Gastroesophageal sphincter (tissue), 4 donors: ENCODE data around the gene DHDDS. TPM values are rescaled to one million over a fixed set of nuclear protein-coding genes. Genes with fewer than 3 reads are reported as not detected.
A peak's percentile ranks its signal among the peaks of the same experiment; 100 is the strongest.

Experiments
- ATAC-seq: fragments of 150-250 bp; one replicate; pipeline ENCODE4 v1.9.1; 2016; ENCODE audit warnings: mild to moderate bottlenecking, moderate library complexity
- H3K27ac ChIP-seq, 4 donors: fragments of 200-600 bp; sonication (generic) in 3 of 4; 1 replicate in 3 of 4; 2 replicates in 1 of 4; pipeline ENCODE4 v1.5.1; 2016 to 2019
- H3K27me3 ChIP-seq: fragments of 200-600 bp; sonication (generic); one replicate; pipeline ENCODE4 v1.5.1; 2019
- H3K36me3 ChIP-seq, 2 donors: fragments of 200-600 bp; sonication (generic); one replicate each; pipeline ENCODE4 v1.5.1; 2019; ENCODE audit warnings: control low read depth in 1 of 2
- H3K4me1 ChIP-seq, 3 donors: fragments of 200-600 bp; sonication (generic); 1 replicate in 2 of 3; 2 replicates in 1 of 3; pipeline ENCODE4 v1.5.1; 2016 to 2019; ENCODE audit warnings: control low read depth in 2 of 3
- H3K4me3 ChIP-seq, 2 donors: fragments of 200-600 bp; sonication (generic); one replicate each; pipeline ENCODE4 v1.5.1; 2019; ENCODE audit warnings: mild to moderate bottlenecking in 1 of 2, moderate library complexity in 1 of 2
- H3K9me3 ChIP-seq, 3 donors: fragments of 200-600 bp; sonication (generic); one replicate each; pipeline ENCODE4 v1.5.1; 2017 to 2019; ENCODE audit warnings: control low read depth in 2 of 3
- EP300 ChIP-seq: sonication (generic); formaldehyde crosslinking; IDR thresholded peaks from one replicate; pipeline ENCODE4 v1.6.1; 2017; ENCODE audit warnings: antibody characterized with exemption, mild to moderate bottlenecking
- POLR2A ChIP-seq, 2 donors: fragments of 450-650 bp; IDR thresholded peaks; one replicate each; pipeline ENCODE4 v1.6.1; 2017; ENCODE audit warnings: antibody characterized with exemption in 2 of 2, mild to moderate bottlenecking in 2 of 2, moderate library complexity in 1 of 2
- POLR2AphosphoS5 ChIP-seq: sonication (generic); formaldehyde crosslinking; IDR thresholded peaks from one replicate; pipeline ENCODE4 v1.6.1; 2017; ENCODE audit warnings: antibody characterized with exemption
- WGBS, 2 donors: methylation state at CpG; one replicate each; pipeline ENCODE4 v1.1.5; 2018; ENCODE audit warnings: low coverage in 1 of 2; 5-methylcytosine and 5-hydroxymethylcytosine counted together
- total RNA-seq, 4 donors: library from RNA; depleted of rRNA; stranded (reverse); fragments of >200 nt; gene quantifications; one replicate each; pipeline ENCODE4 v1.1.0, GENCODE V29; 2016
- TF ChIP-seq, protein P1 (sequence below), 4 experiments: fragments of 200-600 bp in 2 of 4; fragments of 450-650 bp in 2 of 4; sonication (generic) in 1 of 4; IDR thresholded peaks; one replicate each; pipeline ENCODE4 v1.5.1; 2017 to 2019; ENCODE audit warnings: antibody characterized with exemption in 4 of 4, mild to moderate bottlenecking in 2 of 4, moderate library complexity in 2 of 4

DHDDS gene
- total RNA-seq, 4 donors from 2014 or later: 23.6 to 36.4 (median 31.7) TPM

- Histone ChIP-seq H3K36me3 (peaks cover 0 to 54% of the 10 kb centered on the region in 2 donors), H3K27me3 (no peaks in the 10 kb centered on the region), H3K4me3 (peak overlapping the region; percentile 70 to 100), H3K4me1 (peaks cover 0 to 37% (median 15%) of the 10 kb centered on the region in 3 donors), H3K9me3 (no peaks in the 10 kb centered on the region), H3K27ac (peak overlapping the region; percentile 89 to 100 (median 100))
- TF ChIP-seq EP300 (no peak), POLR2AphosphoS5 (peak; percentile 65), POLR2A (IDR thresholded peaks at IDR 0.05) (peak in 1 of 2 donors; percentile 30)
- TF ChIP-seq, protein P1, sequence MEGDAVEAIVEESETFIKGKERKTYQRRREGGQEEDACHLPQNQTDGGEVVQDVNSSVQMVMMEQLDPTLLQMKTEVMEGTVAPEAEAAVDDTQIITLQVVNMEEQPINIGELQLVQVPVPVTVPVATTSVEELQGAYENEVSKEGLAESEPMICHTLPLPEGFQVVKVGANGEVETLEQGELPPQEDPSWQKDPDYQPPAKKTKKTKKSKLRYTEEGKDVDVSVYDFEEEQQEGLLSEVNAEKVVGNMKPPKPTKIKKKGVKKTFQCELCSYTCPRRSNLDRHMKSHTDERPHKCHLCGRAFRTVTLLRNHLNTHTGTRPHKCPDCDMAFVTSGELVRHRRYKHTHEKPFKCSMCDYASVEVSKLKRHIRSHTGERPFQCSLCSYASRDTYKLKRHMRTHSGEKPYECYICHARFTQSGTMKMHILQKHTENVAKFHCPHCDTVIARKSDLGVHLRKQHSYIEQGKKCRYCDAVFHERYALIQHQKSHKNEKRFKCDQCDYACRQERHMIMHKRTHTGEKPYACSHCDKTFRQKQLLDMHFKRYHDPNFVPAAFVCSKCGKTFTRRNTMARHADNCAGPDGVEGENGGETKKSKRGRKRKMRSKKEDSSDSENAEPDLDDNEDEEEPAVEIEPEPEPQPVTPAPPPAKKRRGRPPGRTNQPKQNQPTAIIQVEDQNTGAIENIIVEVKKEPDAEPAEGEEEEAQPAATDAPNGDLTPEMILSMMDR (IDR thresholded peaks at IDR 0.05): peak in 1 of 4 experiments; percentile 16
- peak; percentile 93 for ATAC-seq
- WGBS, 2 donors: 3 to 8% methylated on average over 27 to 32 of the region's 71 CpGs
These were observed 41.1 kb downstream of the DHDDS start for GRCh38 chr1:26472901-26473845.

DNA sequence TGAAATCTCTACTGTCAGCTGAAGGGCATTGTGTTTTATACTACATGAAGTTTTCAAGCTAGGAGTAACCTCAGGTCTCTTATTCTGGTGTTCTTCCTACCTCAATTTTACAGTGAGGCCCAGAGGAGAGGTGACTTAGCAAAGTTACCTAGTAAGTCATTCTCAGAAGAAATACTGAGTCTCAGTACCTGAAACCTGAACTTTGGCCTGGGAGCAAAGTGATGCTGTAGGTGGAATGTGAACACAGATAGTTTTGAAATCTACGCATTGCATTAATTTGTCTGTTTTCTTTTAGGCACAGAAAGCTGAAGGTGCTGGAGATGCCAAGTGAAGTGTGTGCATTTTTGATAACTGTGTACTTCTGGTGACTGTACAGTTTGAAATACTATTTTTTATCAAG, 42.7 kb downstream of the DHDDS start:
- no peak for ATAC-seq
- 87 to 89% methylated on average over 1 of the region's 1 CpG for WGBS, 2 donors
- H3K9me3 ChIP-seq: no peaks in the 10 kb centered on the region
- no peak overlapping the region for H3K27ac ChIP-seq
- TF ChIP-seq, protein P1 (IDR thresholded peaks at IDR 0.05): no peak
- TF ChIP-seq POLR2A (IDR thresholded peaks at IDR 0.05) (no peak), POLR2AphosphoS5 (no peak), EP300 (no peak)
- no peaks in the 10 kb centered on the region for H3K27me3 ChIP-seq
- H3K36me3 ChIP-seq: peaks cover 0 to 54% of the 10 kb centered on the region in 2 donors
- no peak overlapping the region for H3K4me3 ChIP-seq
- peaks cover 0 to 37% (median 15%) of the 10 kb centered on the region in 3 donors for H3K4me1 ChIP-seq

DNA sequence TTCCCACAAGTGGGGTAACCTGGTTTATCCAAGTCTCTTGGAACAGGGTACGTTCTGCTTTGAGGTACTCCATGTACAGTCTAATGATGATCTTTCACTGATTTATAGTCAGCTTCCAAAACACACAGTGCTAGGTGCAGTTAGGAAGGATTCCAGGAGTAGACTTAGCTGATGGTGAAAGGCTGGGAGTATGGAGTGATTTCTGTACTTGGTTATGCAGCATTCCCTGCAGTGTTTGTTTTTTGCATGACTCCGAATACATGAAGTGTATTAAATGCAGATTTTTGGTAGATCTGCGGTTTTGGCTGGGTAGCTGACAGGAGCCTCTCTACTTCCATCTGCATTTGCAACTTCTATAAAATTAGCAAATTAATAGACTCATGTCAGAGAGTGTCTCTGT, 43.9 kb downstream of the DHDDS start:
- Histone ChIP-seq H3K9me3 (no peaks in the 10 kb centered on the region), H3K27me3 (no peaks in the 10 kb centered on the region), H3K36me3 (peaks cover 0 to 59% of the 10 kb centered on the region in 2 donors), H3K27ac (no peak overlapping the region), H3K4me3 (no peak overlapping the region), H3K4me1 (peaks cover 0 to 29% (median 15%) of the 10 kb centered on the region in 3 donors)
- WGBS, 2 donors: 25 to 68% methylated on average over 1 to 3 of the region's 3 CpGs
- no peak for TF ChIP-seq POLR2AphosphoS5
- TF ChIP-seq, protein P1 (IDR thresholded peaks at IDR 0.05): no peak
- TF ChIP-seq EP300: no peak
- no peak for TF ChIP-seq POLR2A (IDR thresholded peaks at IDR 0.05)
- no peak for ATAC-seq

GRCh38 chr1:26476958-26477357, 44.8 kb downstream of the DHDDS start:
- Histone ChIP-seq H3K4me1 (peaks cover 0 to 19% (median 8%) of the 10 kb centered on the region in 3 donors), H3K27ac (no peak overlapping the region), H3K4me3 (no peak overlapping the region), H3K36me3 (peaks cover 0 to 69% of the 10 kb centered on the region in 2 donors), H3K27me3 (no peaks in the 10 kb centered on the region), H3K9me3 (no peaks in the 10 kb centered on the region)
- no peak for TF ChIP-seq EP300
- TF ChIP-seq POLR2AphosphoS5: no peak
- no peak for TF ChIP-seq POLR2A (IDR thresholded peaks at IDR 0.05)
- TF ChIP-seq, protein P1 (IDR thresholded peaks at IDR 0.05): no peak
- ATAC-seq: no peak
- 77 to 92% methylated on average over 4 of the region's 4 CpGs for WGBS, 2 donors
